NK-92 treated with Interleukin-12 subunit alpha and Interleukin-12 subunit beta, amount 100 ng/mL, for 24 hours (cell line): ENCODE results near the gene RHEBL1.

Experiments used
- DNase-seq: peaks from one replicate; lab custom pipeline; 2025; lab: John Stamatoyannopoulos, UW

The RHEBL1 gene, protein sequence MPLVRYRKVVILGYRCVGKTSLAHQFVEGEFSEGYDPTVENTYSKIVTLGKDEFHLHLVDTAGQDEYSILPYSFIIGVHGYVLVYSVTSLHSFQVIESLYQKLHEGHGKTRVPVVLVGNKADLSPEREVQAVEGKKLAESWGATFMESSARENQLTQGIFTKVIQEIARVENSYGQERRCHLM

DNA sequence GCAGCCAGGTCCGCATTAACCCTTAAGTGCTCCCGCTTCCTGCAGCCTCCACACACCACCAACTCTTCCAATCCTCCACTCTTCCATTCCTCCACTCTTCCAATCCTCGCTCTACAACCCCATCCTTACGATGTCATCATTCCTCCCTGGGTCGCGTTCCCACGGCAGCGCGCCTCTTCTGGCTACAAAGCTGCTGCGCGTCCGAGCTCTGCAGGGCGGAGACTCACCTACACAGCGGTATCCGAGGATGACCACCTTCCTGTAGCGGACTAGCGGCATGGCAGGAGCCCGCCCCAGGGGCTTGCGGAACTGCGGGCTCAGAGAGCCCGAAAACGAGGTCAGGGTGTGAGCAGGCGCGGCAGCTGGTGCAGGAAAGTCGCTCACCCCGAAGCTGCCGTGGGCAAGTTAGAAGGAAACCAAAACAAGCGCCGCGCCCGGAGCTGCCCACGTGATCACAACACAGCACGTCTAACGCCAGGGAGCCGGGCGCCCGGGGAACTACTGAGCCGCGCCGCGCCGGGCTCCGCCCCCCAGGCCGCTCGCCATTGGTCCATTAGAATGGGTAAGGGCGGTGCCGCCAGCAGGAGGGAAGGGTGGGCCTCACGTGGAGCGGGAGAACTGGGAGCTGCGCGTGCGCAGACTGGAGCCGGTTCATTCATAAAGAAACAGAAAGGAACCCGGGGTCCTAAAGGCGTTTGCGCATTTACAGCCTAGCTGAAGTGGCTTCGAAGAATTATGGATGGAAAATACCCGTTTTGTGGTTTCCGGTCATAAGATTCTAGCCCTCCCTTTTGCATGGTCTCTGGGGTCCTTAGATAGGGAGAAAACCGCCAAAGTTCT, at the start of gene RHEBL1:
Gene RHEBL1, minus strand, starts transcription at position 473 of the 840 bp plus-strand sequence. Its CDS starts 194 bp downstream, at position 279.
- peak; percentile 97 for DNase-seq

DNA sequence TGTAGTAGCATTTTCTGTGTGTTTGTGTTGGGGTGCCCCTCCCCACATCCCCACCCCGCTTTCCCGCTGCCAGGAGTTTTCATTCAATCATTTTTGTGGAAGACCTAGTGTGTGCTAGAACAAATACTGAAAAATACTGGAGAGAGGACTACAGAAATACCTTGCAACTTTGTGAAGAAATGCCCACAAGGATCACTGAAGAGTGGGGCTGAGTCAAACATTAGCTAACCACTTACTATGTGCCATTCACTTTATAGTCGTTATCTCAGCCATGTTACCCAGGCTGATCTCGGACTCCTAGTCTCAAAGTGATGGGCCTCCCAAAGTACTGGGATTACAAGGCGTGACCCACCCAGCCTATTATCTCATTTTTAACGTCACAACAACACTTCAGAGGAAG, 41.4 kb upstream of the RHEBL1 start:
- no peak for DNase-seq

DNA sequence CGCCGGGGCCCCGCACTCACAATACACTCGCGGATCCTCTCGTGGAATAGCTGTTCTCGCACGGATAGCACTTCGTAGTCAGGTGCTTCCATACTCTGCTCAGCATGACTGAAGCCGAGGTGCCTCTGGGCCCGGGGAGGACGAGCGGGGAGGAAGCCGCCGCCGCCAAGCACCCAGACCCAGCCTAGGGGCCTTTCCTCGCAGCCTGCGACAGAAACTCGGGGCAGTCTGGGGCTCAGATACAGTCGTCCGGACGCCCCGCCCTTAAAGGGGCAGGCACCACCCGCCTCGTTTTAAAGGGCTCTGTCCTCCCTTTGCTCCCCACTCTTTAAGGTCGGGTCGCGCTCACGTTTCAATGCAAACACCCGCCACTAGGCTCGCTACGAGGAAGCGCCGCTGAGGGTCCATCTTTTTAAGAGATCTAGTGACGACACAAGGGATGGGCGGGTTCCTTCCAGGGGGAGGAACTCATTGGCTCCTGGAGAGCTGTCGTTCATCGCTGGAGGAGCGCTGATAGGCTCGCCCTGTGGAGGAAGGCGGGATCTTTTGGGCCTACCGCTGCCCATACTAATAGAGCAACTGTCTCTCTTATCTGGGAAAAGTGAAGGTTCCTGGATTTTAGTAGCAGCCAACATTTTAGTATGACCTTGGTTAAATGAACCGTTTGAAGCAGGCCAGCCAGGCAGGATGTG, 40.8 kb upstream of the RHEBL1 start, which contains the start of gene LMBR1L:
Gene LMBR1L, minus strand, starts transcription at position 384 of the 692 bp plus-strand sequence. Its CDS starts 292 bp downstream, at position 92.
- DNase-seq: peak; percentile 91

DNA sequence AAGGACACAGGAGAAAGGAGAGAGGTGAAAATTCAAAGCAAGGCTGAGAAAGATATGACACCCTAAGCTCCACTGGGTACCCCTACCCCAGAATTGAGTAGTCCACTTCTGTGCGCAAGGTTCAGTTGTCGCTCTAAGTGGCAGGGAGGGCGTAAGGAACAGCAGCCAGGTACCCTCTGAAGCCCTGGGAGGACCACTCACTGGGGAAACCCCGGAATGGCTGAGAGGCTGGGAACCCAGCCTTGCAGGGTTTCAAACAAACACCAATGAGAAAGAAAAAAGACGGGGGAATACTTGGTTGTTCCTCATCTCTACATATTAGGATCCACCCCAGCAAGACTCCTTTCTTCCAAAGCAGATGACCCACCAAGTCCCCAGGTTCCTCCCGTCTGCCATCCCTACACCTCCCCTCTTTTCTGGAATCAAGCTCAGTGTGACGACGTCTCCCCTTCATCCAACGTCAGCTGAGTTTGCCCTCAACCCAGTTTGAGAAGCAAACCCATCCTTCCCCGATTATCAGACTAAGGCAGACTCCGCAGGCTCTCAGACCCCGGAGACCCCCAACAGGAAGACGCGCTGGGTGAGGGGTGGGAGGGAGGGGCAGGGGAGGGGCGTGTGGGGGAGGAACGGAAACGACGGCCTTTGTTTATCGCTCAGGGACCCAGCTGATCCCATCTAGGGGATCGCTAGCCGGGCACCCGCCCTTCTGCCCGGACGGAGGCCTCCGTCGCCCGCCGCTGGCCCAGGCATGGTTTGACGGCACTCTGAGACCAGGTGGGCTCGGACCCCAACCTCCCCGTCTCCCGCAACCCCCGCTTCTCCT, 40.1 kb upstream of the RHEBL1 start:
- no peak for DNase-seq

DNA sequence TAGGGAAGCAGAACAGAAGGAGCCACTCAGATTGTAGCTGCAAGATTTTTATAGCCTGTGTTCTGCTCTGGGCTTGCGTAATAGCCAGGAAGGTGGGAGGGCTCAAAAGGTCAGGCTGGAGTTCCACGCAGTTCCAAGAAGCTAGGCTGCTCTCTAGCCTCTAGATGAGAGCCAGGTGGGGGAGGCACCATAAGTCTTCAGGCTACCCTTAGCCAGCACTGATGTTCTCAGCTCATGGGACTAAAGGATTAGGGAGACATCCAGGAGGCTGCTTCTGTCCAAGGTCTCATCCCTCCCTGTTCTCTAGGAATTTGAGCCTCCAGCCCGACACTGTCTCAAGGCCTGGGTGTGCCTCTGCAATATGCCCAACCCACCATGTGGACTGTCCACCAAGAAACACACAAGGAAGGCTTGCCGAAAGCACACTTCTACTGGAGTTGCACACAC, 39.2 kb upstream of the RHEBL1 start:
- DNase-seq: no peak

DNA sequence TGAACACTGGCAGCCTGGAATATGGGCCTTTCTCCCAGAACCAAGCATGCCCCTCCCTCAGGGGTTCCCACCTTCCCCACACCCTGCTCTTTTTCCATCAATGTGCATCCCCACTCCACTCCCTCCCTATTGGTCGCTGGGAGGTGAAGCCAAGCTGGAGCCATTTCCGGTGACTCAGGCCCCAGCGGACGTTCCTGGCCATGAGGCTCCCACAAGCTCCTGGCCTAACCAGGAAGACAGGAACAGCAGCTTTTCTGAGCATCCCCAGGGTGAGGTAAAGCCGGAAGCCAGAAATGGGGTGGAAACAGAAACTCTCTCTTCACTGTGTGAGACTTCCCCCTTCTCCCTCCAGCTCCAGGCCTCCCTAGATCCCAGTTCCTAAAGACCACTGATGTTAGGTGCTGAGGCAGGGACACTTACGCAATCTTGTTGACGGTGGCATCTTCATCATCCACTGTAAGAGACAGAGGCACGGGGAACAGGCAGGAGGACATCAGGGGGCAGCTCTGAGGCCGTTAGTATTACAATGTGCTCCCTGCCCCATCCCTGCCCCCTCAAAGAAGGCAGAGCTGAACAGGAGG, 35.8 kb upstream of the RHEBL1 start:
- no peak for DNase-seq

DNA sequence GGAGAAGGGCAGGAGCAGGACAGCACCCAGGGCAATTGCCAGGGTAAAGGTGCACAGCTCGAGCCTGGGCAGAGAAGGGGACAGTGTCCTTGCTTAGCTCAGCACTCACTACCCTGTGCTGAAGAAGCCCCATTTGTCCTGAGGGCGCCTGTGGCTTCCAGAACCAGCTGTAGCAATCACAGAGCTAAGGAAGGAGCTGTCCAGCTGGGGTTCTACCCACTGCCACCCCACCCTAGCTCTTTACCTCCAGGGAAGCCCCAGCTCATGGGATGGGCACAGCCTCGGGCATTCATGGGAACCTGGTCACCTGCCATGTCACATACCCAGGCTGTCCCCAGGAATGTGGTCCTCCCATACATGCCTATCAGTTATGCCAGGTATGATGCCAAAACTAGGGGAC, 35.0 kb upstream of the RHEBL1 start:
- DNase-seq: no peak

DNA sequence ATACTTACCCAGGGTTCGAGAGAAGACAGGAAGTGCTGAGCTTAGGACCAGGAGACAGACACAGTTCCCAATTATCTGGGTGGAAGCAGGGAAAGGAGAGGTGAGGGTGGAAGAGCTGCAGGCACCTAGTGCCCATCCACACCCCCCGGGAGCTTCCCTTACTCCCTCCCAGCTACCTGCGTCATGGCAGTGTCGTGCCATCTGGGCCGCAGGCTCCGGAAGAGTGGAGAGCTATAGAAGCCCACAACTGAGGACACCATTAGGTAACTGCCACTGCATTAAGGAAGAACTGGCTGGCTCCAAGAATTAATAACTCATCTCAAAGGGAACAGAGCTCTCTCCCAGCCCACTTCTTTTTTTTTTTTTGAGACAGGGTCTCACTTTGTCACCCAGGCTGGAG, 30.6 kb upstream of the RHEBL1 start:
- DNase-seq: no peak

DNA sequence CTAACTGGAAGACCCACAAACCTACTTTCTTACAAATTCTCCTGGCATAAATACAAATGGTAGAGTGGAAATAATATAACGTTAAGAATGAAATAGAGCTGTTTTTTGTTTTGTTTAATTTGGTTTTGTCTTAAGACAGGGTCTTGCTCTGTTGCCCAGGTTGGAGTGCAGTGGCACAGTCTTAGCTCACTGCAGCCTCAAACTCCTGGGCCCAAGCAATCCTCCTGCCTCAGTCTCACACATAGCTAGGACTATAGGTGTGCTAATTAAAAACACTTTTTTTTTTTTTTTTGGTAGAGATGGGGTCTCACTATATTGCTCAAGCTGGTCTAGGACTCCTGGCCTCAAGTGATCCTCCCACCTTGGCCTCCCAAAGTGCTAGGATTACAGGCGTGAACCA, 28.9 kb upstream of the RHEBL1 start:
- DNase-seq: no peak

DNA sequence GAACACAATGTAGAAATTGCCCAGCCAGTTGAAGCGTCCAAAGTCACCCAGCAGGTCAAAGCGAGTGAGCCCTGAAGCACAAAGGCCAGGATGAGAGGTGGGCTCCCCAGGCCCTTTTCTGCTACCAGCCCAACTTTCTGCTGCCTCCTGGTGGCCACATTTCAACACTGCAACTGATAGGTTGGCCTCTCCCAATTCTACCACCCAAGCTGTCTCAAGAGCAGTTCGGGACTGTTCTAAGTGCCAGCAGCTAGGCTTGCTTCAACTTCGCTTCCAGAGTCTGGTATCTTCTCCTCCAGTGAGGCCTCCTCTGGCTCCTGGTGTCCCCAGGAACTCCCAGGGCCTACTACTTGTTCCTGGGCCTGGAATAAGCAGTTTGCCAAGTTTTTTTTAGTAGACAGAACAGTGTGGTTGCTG, 28.3 kb upstream of the RHEBL1 start:
- peak; percentile 15 for DNase-seq

DNA sequence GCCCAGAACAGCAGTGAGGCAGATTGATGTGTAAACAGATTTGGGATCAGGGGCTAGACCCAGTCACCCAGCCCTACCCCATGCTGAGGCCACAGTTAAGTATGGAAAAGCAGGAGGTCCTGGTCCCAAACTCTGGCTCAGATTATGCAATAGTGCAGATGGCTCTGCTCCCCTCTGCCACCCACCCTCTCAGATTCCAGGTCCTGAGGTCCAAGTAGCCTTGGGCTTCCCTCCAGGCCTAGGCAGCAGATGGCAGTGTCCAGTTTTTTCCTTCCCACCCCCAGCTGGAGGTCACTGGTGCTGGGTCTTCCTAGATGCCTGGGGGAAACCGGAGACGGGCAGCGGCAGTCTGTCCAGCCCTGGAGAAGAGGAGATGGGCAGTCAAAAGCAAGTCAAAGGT, 27.6 kb upstream of the RHEBL1 start:
- DNase-seq: no peak

DNA sequence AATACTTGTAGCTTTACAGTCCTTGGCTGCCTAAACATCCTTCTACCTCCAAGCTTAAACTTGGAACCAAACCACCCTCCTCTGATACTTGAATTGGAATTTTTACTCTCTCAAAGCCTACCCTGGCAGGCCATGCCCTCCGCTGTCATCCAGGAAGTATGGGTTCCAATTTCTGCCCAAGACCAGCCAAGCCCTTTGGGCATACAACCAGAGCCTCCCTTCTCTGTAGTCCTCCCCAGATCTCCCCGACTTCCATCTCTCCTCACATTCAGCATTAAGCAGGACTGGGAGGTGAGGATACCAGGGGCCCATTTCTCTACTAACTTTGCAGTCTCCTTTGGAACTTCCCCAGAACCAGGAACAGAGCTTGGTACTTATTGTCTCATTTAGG, 25.2 kb upstream of the RHEBL1 start:
- DNase-seq: no peak

DNA sequence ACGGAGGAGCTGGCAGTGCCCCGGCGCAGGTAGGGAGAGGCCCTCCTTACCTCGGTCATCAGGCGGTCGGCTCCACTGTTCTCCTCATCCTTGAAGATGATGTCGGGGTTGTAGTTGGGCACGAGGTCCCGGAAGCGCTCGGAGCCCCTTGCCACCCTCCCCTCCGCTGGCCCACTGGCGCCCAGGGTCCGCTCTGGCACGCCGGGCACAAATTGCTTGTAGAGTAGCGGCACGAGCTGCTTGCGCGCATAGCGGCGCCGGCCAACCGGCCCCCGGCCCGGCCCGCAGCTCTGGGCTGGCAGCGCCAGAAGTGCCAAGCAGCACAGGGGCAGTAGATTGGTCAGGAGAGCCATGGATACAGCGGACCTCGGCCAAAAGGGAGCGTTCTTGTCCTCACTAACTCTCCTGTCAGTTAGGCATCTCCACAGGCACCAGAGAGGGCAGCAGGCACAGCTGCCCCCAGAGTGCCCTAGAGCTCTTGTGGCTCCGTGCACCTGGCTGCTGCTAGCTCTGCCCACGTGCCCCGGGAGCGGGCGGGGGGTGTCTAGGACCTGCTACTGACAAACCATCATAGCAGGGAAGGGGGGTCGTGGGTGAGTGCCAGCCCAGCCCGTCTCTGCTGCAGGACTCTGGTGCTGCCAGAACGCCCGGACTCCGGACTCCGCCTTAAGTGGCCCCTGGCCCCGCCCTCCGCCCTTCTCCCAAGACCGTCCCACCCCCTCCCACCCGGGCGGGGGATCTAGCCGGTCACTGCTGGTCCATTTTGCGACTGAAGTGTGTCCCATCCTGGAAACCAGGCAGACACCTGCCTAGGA, 24.6 kb upstream of the RHEBL1 start, which contains the start of gene DHH:
Gene DHH, minus strand, starts transcription at position 642 of the 815 bp plus-strand sequence. Its CDS starts 289 bp downstream, at position 353.
- no peak for DNase-seq

DNA sequence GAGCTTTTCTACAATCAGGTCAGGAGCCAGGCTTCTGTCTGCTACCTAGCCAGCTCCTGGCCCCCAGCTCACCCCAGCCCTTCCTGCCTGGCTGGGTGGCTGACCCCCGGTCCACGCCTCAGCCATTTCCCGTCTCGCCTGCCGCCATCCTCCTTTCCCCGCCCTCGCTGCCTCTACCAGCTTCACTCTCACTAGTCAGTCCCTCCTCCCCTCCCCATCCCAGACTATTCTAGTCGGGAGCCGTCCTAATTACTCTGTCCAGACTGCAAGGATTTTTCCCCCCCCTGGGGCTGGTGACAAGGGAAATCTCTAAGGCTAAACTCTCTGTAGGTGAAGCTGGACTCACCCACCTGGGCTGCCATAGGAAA, 24.0 kb upstream of the RHEBL1 start:
- no peak for DNase-seq

DNA sequence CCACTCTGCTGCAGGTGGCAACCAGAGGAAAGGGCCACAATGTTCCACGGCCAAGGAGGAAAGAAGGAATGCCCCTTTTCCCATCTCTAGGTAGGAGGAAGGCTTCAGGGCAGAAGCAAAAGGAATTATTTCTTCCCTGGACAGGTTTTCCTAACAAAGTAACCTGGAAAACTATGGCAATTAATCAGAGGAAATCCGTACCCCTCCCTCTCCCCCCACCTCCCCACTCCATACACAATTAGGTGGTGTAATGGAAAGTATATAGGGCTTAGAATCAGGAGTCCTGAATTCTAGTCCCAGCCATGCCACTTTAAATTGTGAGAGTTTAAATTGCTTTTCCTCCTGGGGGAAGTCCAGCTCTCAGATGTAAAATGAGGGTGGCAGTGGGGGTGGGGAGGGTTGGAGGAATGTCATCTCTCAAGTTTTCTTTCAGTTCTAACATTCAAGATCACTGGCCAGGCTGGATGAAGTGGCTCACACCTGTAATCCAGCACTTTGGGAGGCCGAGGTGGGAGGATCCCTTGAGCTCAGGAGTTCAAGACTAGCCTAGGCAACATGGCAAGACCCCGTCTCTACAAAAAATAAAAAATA, 23.1 kb upstream of the RHEBL1 start:
- no peak for DNase-seq

DNA sequence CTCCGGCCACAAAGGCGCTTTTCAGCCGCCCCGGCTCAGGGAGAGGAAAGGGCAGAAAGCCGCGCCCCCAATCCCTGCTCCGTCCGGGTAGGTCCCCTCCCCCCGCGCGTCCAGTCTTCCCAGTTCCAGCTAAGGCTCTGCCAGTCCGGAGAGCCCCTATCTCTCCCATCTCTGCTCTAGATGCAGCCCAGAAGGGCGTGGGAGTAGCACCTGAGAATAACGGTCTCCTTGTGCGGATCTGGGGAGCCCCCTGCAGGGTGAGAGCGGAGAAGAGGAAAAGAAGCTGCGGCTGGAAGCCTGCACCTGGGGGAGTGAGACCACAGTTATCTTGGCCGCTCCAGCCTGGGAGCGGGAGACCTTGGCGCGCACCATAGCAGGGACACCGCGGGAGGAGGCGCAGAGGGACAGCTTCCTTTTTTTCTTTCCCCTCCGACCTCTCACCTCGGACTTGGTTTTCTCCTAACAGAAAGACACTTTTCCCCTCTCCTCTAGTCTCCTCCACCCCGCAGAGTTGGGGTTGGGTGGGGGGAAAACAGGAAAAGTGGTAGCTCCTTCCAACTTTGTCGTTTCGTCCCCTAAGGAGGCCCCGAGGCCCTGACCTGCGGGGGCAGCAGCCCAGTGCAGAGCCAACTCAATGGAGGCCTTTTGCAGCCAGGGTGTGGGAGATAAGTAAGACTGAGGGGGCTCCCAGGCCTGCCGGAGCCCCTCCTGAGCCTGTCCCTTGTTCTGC, 22.5 kb upstream of the RHEBL1 start:
- no peak for DNase-seq

DNA sequence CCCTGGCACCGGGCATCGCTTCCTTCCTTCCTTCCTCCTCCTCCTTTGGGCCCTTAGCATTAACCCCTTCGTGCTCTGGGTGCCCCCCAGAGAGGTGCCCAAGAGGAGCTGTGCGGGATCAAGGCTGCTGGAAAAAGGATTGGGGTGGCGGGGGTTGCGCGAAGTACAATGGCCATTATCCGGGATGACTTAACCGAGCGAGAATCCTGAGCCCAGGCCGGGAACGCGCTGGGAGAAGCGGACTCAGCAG, 22.0 kb upstream of the RHEBL1 start:
- DNase-seq: no peak

DNA sequence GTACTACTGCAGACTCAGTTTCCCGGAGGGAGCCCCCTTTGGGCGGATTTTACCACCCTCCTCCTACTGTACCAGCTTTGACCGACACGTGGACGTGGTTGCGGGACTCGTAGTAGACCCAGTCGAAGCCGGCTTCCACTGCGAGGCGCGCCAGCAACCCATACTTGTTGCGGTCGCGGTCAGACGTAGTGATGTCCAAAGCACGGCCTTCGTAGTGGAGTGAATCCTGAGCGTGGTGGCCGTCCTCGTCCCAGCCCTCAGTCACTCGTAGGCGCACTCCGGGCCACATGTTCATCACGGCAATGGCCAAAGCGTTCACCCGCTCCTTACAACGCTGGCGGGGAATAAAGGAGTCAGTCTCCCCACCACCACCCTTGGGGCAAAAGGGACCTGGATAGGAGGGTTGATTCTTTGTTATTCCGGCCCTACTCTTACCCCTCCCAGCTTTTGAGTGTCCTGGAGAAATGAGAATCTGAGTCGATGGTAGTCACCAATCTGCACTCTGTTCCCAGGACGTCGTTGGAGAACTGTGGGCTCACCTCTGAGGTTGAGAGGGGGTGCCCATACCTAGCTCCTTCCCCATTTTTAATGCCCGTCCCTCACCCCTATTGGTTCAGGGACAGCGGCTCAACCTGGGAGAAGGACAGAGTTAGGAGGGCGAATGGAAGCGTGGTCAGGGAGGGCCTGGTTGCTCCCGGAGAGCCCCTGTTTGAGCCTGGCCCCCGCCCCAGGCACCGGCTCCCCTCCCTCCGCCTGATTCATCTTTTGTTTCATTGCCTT, 21.5 kb upstream of the RHEBL1 start:
- DNase-seq: no peak
